Hepatocyte (in vitro differentiated cells): Measurements from ENCODE around the gene POTEM.
"Not testable (repeated sequence)": the region's sequence is repeated elsewhere in the genome, so short reads cannot be mapped to it uniquely, and the experiment has no call there.

Experiments
- CTCF ChIP-seq: fragments of 200-600 bp; sonication (generic); IDR thresholded peaks from 2 replicates; pipeline ENCODE4 v1.5.1; 2016; ENCODE audit warnings: antibody characterized with exemption, mild to moderate bottlenecking; ENCODE audit not compliant: poor library complexity
- EZH2 ChIP-seq: fragments of 200-600 bp; sonication (generic); IDR thresholded peaks from 2 replicates; pipeline ENCODE4 v1.6.1; 2016; ENCODE audit warnings: antibody characterized with exemption, mild to moderate bottlenecking, borderline replicate concordance

- TF ChIP-seq EZH2, CTCF: not testable (repeated sequence)
Observed at GRCh38 chr14:19007678-19008077, 40.4 kb downstream of the POTEM start.
